IMR-90 (cell line): ENCODE measurements around the gene NANS. TPM values are rescaled to one million over a fixed set of nuclear protein-coding genes. Genes with fewer than 3 reads are reported as not detected.

Experiments
- ATAC-seq: fragments of 200-7000 bp; cut with Tn5 transposase; 2 replicates; pipeline ENCODE4 v1.9.1; 2020; ENCODE audit warnings: low read depth, mild to moderate bottlenecking, moderate library complexity
- BruUV-seq: library from RNA; stranded (reverse); fragments of 400-500 nt; replicated peaks from 2 replicates; lab custom pipeline; 2021; lab: Mats Ljungman, UMichigan
- CTCF ChIA-PET: fragments of 300-600 bp; formaldehyde crosslinking; extraction: SDS; loops from one replicate; lab custom pipeline; 2021; ENCODE audit warnings: antibody characterized with exemption; lab: Yijun Ruan, JAX
- POLR2A ChIA-PET: fragments of 300-600 bp; sonication (Branson Sonifier 250); formaldehyde crosslinking; loops from one replicate; lab custom pipeline; 2022; ENCODE audit warnings: antibody characterized with exemption; ENCODE audit not compliant: unreplicated experiment; lab: Charles Lee
- DNase-seq: peaks from one replicate; pipeline ENCODE4 v3.0.0; 2013
- H2AFZ ChIP-seq: replicated peaks from 2 replicates; pipeline ENCODE3; 2013; ENCODE audit warnings: low read length, mild to moderate bottlenecking; ENCODE audit not compliant: poor library complexity
- H2AK5ac ChIP-seq: 2 replicates; pipeline ENCODE4 v1.6.1; 2013; ENCODE audit warnings: low read depth, low read length, inconsistent platforms
- H2AK9ac ChIP-seq: replicated peaks from 2 replicates; pipeline ENCODE3; 2013; ENCODE audit warnings: mild to moderate bottlenecking, low read depth, low read length, moderate library complexity; ENCODE audit not compliant: poor library complexity
- H2BK120ac ChIP-seq: 2 replicates; pipeline ENCODE4 v1.6.1; 2013; ENCODE audit warnings: low read depth, low read length, inconsistent platforms
- H2BK15ac ChIP-seq: 3 replicates; pipeline ENCODE4 v1.6.1; 2013; ENCODE audit warnings: low read depth, low read length, inconsistent platforms
- H2BK20ac ChIP-seq: 2 replicates; pipeline ENCODE4 v1.6.1; 2013; ENCODE audit warnings: low read depth, mild to moderate bottlenecking, inconsistent platforms, low read length, moderate library complexity
- H2BK5ac ChIP-seq: 2 replicates; pipeline ENCODE4 v1.6.1; 2013; ENCODE audit warnings: mild to moderate bottlenecking, low read depth, low read length, inconsistent platforms; ENCODE audit not compliant: poor library complexity, severe bottlenecking
- H3K14ac ChIP-seq: replicated peaks from 2 replicates; pipeline ENCODE4 v1.6.1; 2013; ENCODE audit warnings: low read depth, low read length, inconsistent platforms
- H3K18ac ChIP-seq: 2 replicates; pipeline ENCODE4 v1.6.1; 2013; ENCODE audit warnings: low read depth, low read length, control low read depth
- H3K23ac ChIP-seq: 2 replicates; pipeline ENCODE4 v1.6.1; 2013; ENCODE audit warnings: low read depth, low read length, inconsistent platforms
- H3K27ac ChIP-seq: 2 replicates; pipeline ENCODE4 v1.5.1; 2013; ENCODE audit warnings: mild to moderate bottlenecking, control low read depth, low read length; ENCODE audit not compliant: insufficient read depth
- H3K27me3 ChIP-seq: 2 replicates; pipeline ENCODE4 v1.6.1; 2013; ENCODE audit warnings: low read length; ENCODE audit not compliant: control insufficient read depth, insufficient read depth
- H3K36me3 ChIP-seq: 2 replicates; pipeline ENCODE4 v1.6.1; 2013; ENCODE audit warnings: low read length, mixed read lengths; ENCODE audit not compliant: control insufficient read depth, insufficient read depth
- H3K4ac ChIP-seq: 2 replicates; pipeline ENCODE4 v1.6.1; 2013; ENCODE audit warnings: low read depth, low read length, inconsistent platforms
- H3K4me1 ChIP-seq: 2 replicates; pipeline ENCODE4 v1.6.1; 2013; ENCODE audit warnings: low read length, mixed read lengths; ENCODE audit not compliant: control insufficient read depth, insufficient read depth
- H3K4me2 ChIP-seq: 2 replicates; pipeline ENCODE4 v1.6.1; 2013; ENCODE audit warnings: low read depth, mild to moderate bottlenecking, control low read depth, low read length, moderate library complexity
- H3K4me3 ChIP-seq: 2 replicates; pipeline ENCODE4 v1.5.1; 2013; ENCODE audit warnings: low read depth, mild to moderate bottlenecking, control low read depth, low read length, moderate library complexity; ENCODE audit not compliant: insufficient read depth
- H3K56ac ChIP-seq: 2 replicates; pipeline ENCODE4 v1.6.1; 2013; ENCODE audit warnings: low read length, inconsistent platforms; ENCODE audit not compliant: insufficient read depth; ENCODE audit errors: extremely low read depth
- H3K79me1 ChIP-seq, 2 experiments: 2 replicates each; pipeline ENCODE4 v1.6.1; 2013; ENCODE audit warnings: low read length in 2 of 2, inconsistent platforms in 1 of 2, low read depth in 1 of 2
- H3K9ac ChIP-seq: 2 replicates; pipeline ENCODE4 v1.6.1; 2013; ENCODE audit warnings: low read depth, low read length, control low read depth
- H3K9me1 ChIP-seq: 2 replicates; pipeline ENCODE4 v1.6.1; 2013; ENCODE audit warnings: low read length, inconsistent platforms; ENCODE audit not compliant: insufficient read depth
- H3K9me3 ChIP-seq: 2 replicates; pipeline ENCODE4 v1.6.1; 2013; ENCODE audit warnings: low read length; ENCODE audit not compliant: control insufficient read depth, insufficient read depth
- H4K20me1 ChIP-seq: 2 replicates; pipeline ENCODE4 v1.6.1; 2013; ENCODE audit warnings: low read length, inconsistent platforms; ENCODE audit not compliant: insufficient read depth
- H4K5ac ChIP-seq: 2 replicates; pipeline ENCODE4 v1.6.1; 2013; ENCODE audit warnings: mild to moderate bottlenecking, low read depth, low read length, control low read depth
- H4K8ac ChIP-seq, 2 experiments: 2 replicates each; pipeline ENCODE4 v1.6.1; 2013; ENCODE audit warnings: low read depth in 2 of 2, low read length in 2 of 2, control low read depth in 1 of 2, inconsistent platforms in 1 of 2
- H4K91ac ChIP-seq: 2 replicates; pipeline ENCODE4 v1.6.1; 2013; ENCODE audit warnings: low read depth, low read length, inconsistent platforms; ENCODE audit not compliant: insufficient read depth
- BHLHE40 ChIP-seq: fragments of 150-350 bp; IDR thresholded peaks from 2 replicates; pipeline ENCODE4 v1.6.1; 2016; ENCODE audit warnings: mild to moderate bottlenecking, low read depth, low read length
- CHD1 ChIP-seq: IDR thresholded peaks from 2 replicates; pipeline ENCODE4 v1.6.1; 2012; ENCODE audit warnings: low read depth, low read length, improper control_type of control experiment
- MXI1 ChIP-seq: IDR thresholded peaks from 2 replicates; pipeline ENCODE4 v1.6.1; 2012; ENCODE audit warnings: low read depth, mild to moderate bottlenecking, low read length, moderate library complexity, borderline replicate concordance
- RFX5 ChIP-seq: IDR thresholded peaks from 2 replicates; pipeline ENCODE4 v1.8.0; 2012; ENCODE audit warnings: low read depth, mild to moderate bottlenecking, low read length, moderate library complexity
- SMC3 ChIP-seq: fragments of 150-350 bp; IDR thresholded peaks from 2 replicates; pipeline ENCODE4 v1.6.1; 2016; ENCODE audit warnings: low read depth, mild to moderate bottlenecking, antibody characterized with exemption, low read length, moderate library complexity
- WGBS, 2 experiments: methylation state at CpG; one replicate each; pipeline versions ENCODE4 v1.1.5 to v1.1.7; 2013; ENCODE audit warnings: missing lambda C conversion rate in 2 of 2; ENCODE audit not compliant: insufficient read length in 1 of 2; ENCODE audit errors: extremely low coverage in 2 of 2; 5-methylcytosine and 5-hydroxymethylcytosine counted together
- dilution Hi-C: fragments of 300-500 bp; cut with HindIII; formaldehyde crosslinking; loops from one replicate; pipeline ENCODE4 v1.14.3; 2018; ENCODE audit warnings: low sequenced_read_pairs; ENCODE audit not compliant: unreplicated experiment
- in situ Hi-C: fragments of 300-500 bp; cut with MboI; formaldehyde crosslinking; loops from 3 replicates; pipeline ENCODE4 v1.14.3; 2019; ENCODE audit warnings: low sequenced_read_pairs, inconsistent platforms, mixed read lengths
- intact Hi-C: fragments of 100-400 bp; cut with micrococcal nuclease; formaldehyde crosslinking; loops from 2 replicates; pipeline ENCODE4 v1.10.0; 2022
- polyA plus RNA-seq, 3 experiments: library from polyadenylated mRNA; depleted of rRNA; stranded (reverse); fragments of >200 nt; gene quantifications; 2 replicates each; pipeline ENCODE4 v1.2.3, GENCODE V29; 2012; ENCODE audit warnings: low replicate concordance in 1 of 3
- total RNA-seq: library from RNA; depleted of rRNA; stranded (reverse); fragments of >200 nt; gene quantifications from 2 replicates; pipeline ENCODE4 v1.2.3, GENCODE V29; 2012
- TF ChIP-seq, protein P1 (sequence below): fragments of 150-350 bp; IDR thresholded peaks from 2 replicates; pipeline ENCODE4 v1.6.1; 2016; ENCODE audit warnings: low read depth, mild to moderate bottlenecking, low read length, moderate library complexity, borderline replicate concordance

NANS gene
- total and polyA plus RNA-seq, 2 of the 4 experiments (the other 2 are of a cell fraction), result 210 to 306 TPM

DNA sequence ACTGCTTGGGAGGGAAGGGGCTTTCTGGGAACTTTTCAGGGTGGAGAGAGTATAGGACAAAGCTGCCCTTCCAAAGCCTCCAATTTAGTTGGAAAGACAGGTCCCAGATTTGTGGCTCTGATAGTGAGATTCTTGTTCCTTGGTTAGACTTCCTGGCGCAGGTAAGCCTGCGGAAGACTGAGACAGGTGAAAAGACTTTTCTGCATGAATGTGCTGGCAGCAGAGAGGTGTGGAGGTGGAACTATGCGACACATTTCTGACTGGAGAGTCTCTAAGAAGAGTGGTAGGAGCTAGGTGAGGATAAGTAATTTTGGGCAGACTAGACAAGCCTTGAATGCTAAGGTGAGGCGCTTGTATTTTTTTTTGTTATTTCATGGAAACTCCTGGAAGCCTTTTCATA, 29.9 kb downstream of the NANS start:
- in situ Hi-C loops, result no loop called here
- Histone ChIP-seq H2AFZ (no peak overlapping the region), H3K18ac (no peak overlapping the region), H3K9ac (no peak overlapping the region), H3K9me3 (no peaks in the 10 kb centered on the region), H2BK20ac (no peak overlapping the region), H2AK5ac (no peak overlapping the region), H3K36me3 (peaks cover 11% of the 10 kb centered on the region), H2AK9ac (no peak overlapping the region), H4K8ac (no peak overlapping the region), H3K14ac (no peak overlapping the region), H4K20me1 (0 out of 2 replicates have a peak, but pooled peaks cover 5% of the 10 kb centered on the region), H3K56ac (no peak overlapping the region), H3K27me3 (no peaks in the 10 kb centered on the region), H3K4me1 (peaks cover 8% of the 10 kb centered on the region), H3K9me1 (0 out of 2 replicates have a peak, but pooled peaks cover 2% of the 10 kb centered on the region), H4K91ac (no peak overlapping the region), H3K4me2 (no peak overlapping the region), H3K27ac (no peak overlapping the region), H2BK120ac (no peak overlapping the region), H2BK5ac (no peak overlapping the region), H3K4me3 (no peak overlapping the region), H3K79me1 (peaks cover 7 to 8% of the 10 kb centered on the region in 2 experiments; a peak in 3 of 4 replicates), H3K23ac (no peak overlapping the region), H3K4ac (no peak overlapping the region), H4K5ac (no peak overlapping the region), H2BK15ac (no peak overlapping the region)
- intact Hi-C loops, result no loop called here
- WGBS, 2 experiments, result 93% methylated on average over 2 of the region's 4 CpGs; no CpG with 5 or more reads in 1 of the 2 experiments
- no TSS peak for BruUV-seq
- TF ChIP-seq MXI1, result no peak
- TF ChIP-seq RFX5, result no peak
- TF ChIP-seq, protein P1, sequence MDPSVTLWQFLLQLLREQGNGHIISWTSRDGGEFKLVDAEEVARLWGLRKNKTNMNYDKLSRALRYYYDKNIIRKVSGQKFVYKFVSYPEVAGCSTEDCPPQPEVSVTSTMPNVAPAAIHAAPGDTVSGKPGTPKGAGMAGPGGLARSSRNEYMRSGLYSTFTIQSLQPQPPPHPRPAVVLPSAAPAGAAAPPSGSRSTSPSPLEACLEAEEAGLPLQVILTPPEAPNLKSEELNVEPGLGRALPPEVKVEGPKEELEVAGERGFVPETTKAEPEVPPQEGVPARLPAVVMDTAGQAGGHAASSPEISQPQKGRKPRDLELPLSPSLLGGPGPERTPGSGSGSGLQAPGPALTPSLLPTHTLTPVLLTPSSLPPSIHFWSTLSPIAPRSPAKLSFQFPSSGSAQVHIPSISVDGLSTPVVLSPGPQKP, result no peak
- TF ChIP-seq BHLHE40, result no peak
- TF ChIP-seq CHD1, result no peak
- no peak for TF ChIP-seq SMC3
- no peak for DNase-seq
- ChIA-PET POLR2A (no interaction called here), CTCF (no interaction called here)
- dilution Hi-C loops, result no loop called here
- no peak for ATAC-seq
